ENCODE measurements around the gene DACT3.

- no peak for TF ChIP-seq CTCF (IDR thresholded peaks at IDR 0.05)
- TF ChIP-seq ZFX (IDR thresholded peaks at IDR 0.05; ENCODE audit: borderline replicate concordance), result no peak
Measured at GRCh38 chr19:46693760-46694159, 32.8 kb upstream of the DACT3 start.
